ENCODE measurements around the gene NCK2.
A peak's percentile ranks its signal among the peaks of the same experiment; 100 is the strongest.

Gene NCK2

DNA sequence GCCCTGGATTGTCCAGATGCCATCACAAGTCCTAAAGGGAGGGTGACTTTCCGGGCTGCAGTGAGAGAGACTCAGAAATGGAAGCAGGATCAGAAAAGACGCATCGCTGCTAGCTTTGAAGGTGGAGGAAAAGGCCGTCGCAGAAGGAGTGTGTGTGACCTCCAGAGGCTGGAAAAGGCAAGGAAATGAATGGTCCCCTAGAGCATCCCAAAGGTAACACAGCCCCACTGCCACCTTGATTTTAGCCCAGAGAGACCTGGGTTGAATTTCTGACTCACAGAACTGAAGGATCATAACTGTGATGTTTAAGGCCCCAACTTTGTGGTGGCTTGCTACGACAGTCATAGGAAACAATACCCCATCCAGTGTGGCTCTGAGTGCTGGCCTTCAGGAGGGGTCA, 8.6 kb upstream of the NCK2 start:
- DNase-seq (ENCODE audit: low spot score): no peak

DNA sequence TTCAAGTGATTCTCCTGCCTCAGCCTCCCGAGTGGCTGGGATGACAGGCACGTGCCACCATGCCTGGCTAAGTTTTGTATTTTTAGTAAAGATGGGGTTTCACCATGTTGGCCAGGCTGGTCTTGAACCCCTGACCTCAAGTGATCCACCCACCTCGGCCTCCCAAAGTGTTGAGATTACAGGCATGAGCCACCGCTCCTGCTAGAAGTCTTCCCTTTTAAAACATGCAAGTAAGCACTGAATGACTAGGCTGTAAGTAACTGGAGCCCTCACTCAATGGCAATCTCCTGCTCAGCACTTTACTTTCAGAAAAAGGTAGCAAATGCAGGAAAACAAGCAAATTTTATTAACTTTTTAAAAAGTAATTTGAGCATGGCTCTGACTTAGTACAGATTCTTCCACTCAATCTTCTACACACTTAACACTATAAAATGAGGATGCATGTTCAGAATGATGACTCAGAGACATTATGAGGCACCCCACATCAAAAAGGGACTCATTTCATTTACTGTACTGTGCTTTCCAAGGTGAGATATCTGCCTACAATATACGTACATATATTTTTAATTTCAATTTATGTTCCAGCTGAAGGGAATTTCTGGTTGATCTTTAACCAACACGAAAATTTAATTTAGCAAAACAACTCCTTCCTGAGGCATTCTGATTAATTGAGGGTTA, 6.6 kb upstream of the NCK2 start:
- no peak for DNase-seq (ENCODE audit: low spot score)

DNA sequence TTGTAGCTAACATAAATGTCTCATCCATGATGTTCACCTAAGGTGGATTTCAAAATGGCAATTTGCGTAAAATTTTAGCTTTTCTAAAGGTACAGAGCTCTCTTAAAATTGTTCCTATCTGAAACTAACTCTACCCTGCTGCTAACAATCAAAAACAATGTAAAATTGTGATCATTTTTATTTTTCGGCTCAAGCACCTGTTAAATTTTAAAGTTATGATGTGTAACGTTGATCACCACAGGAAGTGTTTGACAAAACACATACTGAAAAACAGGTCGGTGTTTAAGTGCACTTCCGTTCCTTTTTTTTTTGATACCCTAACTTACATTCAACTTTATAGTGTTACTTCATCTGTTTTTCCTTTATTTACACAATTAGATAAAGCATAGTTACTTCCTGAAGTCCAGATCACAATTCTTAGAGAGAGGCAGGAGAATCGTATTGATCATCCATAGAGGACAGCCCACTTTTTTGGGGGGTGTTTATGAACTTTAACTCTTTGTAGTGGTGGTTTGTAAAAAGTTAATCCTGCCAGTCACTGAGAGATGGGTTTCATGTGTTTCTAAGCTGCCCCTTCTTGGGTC, 6.0 kb upstream of the NCK2 start:
- no peak for DNase-seq (ENCODE audit: low spot score)

DNA sequence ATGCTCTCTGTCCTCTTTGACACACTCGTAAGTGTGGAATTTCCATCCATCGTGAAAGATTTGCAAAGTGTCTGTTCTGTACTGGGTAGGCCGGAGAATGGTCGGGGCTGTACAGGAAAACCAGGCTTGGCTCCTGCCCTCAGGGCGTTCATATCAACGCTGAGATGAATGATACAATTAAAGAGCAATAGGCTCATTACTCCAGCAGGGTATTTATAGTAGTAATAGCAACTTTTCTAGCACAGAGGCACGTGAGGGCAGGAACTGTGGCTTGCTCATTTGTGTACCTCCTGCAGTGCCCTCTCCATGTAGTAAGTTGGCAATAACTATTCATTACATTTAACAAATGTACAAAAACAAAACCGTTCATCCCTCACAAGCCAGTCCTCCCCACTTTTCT, 5.3 kb upstream of the NCK2 start:
- no peak for DNase-seq (ENCODE audit: low spot score)

DNA sequence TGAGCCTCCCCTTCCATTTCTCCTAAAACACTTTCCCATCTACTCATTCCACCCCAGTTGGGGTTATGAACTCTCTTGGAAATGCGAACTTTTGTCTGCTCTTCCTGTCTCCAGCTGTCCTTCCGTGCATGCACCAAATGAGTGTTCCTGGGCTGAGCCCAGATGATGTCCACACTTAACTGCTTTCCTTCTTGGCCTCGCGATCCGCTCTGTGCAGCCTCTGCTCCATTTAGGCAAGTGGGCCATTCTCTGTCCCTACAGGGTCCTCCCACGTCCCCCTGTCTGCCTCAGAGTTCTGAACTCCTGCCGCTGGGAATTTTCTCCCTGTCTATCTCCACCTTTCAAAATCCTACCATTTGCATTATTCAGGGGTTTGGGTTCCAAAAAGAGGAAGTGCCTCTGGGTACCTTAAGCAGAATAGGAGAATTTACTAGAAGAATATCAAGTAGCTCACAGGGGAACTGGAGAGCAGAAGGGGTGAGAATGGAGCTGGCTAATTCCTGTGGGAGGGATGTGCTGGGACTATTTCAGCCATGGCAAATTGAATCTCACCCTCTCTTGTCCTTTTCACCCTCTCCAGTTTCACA, 4.7 kb upstream of the NCK2 start:
- DNase-seq (ENCODE audit: low spot score): no peak

DNA sequence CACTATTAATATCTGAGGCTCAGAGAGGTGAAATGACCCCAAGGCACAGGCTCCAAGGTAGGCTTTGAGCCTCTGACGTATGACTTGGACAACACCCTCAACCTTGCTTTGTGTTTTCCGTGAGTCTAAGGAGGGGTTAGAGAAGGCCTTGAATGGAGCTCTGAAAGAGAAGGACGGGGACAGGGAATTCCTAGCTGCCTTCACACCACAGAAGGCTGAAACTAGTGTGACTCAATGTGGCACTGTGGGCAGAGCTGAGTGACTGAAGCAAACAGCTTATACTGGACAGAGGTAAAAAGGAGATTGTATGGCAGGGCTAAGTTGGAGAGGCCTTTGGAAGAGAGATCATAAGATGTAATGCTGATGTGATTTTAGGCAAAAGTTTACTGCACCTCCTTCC, 3.5 kb upstream of the NCK2 start:
- no peak for DNase-seq (ENCODE audit: low spot score)

DNA sequence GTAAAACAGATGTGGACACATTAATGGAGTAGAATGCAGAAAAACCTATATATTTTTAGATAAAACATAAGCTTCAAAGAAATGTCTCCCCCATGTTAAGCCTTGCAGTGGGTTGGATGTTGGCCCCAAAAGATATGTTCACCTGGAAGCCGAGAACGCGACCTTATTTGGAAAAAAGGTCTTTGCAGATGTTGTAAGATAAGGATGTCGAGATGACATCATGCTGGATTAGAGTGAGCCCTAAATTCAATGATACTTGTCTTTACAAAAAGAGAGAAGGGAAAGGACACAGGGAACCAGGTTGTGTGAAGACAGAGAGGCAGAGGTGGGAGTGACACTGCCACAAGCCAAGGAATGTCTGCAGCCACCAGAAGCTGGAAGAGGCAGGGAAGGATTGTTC, 3.1 kb upstream of the NCK2 start:
- DNase-seq (ENCODE audit: low spot score): no peak

DNA sequence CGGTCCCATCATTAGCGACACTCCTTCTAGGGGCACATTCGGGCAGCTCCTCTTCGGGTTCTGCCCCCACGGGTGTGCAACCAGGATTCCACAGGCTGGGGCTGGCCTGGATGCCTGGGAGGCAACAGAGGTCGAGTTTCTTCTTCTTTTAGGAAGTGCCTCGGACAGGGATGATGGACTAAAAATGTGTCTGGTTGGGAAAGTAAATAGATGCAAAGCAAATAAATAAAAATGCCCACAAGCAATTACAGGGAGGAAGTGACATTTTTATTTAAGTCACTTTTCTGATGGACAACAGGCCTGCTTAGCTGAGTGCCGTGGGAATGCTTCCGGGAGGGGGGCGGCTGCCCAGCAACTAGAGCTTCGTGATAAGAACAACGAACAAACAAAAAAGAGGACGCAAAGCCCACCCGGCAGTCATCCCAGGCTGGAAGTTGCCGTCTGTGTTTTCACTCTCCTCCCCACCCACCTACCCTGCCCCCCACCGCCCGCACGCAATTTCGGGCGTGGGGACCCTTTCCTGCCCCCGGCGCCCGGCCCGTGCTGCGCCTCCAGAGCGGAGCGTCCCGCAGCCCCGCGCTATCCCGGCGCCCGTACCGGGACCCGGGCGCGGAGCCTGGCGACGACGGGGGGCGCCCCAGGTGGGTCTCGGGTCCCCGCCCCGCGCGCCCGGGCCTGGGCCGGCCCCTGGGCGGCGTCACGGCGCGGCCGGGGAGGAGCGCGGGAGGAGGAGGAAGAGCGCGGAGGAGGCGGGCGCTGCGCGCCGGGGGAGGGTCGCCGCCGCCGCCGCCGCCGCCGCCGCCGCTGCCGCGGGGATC, 412 bp upstream of the NCK2 start:
- DNase-seq (ENCODE audit: low spot score): peak; percentile 68

DNA sequence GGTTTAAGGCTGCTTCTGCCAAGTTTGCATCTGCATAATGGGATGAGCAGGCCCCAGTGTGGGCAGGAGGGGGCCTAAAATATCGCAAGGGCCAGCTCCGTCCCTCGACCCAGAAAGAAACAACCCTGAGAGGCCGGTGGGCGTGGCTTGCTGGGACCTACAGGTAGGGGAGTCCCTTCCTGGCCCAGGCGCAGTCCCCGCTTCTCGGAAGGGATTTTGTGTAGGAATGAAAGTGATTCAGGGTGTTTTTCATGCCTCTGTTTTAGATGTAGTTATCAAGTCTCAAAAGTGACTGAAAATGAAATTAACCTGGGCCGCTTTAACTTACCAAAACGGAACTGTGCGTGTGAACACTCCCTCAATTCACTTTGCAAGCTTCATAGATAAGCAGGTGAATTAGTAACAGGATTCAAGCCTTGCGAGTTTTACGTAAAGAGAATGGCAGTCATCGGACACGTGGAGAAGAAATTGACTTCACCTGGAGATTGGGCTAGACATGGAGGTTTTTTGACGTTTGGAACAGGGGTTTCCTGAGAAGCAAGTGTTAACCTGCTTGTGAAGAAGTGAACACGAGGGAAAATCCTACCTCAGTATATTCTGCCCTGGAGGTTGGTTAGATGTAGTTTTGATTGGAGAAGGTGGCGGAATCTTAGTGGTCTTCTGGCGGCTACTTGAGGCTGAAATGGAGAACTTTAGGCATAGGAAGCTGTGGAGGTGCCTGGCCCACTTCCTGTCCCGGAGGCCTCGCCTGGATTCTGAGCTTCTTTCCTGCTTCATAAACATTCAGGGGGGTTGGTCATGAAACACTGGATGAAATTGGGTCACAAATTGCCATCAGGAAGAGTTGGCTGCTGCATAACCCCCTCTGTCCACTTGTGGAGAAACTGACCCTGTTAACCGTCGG, 1.7 kb downstream of the NCK2 start:
- peak; percentile 44 for DNase-seq (ENCODE audit: low spot score)

DNA sequence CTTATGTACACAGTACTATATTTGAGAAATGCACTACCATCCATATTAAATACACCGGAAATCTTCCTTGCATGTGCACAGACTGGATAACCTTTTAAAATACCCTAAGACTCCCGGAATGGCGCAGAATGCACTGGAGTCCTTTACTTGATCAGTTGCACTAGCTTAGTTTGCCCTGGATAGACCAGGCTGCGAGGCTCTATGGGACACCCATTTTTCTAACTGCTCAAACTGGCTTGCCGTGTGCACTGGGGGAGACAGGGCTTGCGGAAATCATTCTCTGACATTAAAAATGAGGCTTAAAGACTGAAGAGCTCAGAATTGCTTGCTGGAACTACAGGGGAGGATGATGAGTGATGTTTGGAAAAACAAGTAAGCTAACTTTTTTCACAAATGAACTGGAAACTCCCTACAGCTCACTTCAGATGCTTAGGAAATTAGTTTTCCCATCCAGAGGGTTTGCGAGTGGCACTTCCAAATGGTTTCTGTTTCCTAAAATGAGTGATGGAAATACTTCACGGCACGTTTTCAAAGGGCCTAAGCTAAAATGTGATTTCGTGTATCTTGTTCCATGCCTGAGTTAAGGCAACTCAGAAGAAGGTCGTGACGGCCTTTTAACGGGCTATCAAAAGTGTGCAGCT, 2.7 kb downstream of the NCK2 start:
- no peak for DNase-seq (ENCODE audit: low spot score)

DNA sequence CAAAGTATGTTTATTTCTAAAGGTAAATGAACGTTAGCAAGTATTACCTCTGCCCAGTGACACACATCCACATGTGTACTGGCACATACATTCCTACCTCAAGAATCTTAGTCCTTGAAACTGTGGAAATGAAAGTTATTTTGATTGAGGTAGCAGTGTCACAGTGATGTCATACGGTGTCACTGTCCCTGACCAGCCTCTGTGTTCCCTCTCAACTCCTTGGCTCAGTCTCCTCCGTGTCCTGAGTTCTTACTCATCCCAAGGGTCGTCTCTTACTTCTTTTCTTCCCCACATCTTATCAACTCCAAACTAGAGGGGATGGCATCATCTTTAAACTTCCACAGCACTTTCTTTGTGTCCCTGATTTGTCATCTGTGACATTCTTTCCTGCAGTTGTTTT, 3.3 kb downstream of the NCK2 start:
- no peak for DNase-seq (ENCODE audit: low spot score)

DNA sequence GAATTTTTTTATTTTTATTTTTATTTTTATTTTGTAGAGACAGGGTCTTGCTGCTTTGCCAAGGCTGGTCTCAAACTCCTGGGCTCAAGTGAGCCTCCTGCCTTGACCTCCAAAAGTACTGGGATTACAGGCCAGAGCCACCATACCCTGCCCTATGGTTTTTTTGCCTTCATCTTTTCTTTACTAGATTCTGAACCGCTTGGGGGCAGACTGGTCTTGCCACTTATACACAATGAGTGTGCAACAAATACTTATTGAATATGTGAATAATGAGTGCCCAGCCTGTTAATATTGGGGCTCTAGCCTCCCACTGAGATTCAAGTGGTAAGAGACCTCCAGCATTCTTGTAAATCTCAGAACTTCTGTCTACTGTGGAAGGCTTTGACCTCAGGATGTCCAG, 3.9 kb downstream of the NCK2 start:
- no peak for DNase-seq (ENCODE audit: low spot score)

DNA sequence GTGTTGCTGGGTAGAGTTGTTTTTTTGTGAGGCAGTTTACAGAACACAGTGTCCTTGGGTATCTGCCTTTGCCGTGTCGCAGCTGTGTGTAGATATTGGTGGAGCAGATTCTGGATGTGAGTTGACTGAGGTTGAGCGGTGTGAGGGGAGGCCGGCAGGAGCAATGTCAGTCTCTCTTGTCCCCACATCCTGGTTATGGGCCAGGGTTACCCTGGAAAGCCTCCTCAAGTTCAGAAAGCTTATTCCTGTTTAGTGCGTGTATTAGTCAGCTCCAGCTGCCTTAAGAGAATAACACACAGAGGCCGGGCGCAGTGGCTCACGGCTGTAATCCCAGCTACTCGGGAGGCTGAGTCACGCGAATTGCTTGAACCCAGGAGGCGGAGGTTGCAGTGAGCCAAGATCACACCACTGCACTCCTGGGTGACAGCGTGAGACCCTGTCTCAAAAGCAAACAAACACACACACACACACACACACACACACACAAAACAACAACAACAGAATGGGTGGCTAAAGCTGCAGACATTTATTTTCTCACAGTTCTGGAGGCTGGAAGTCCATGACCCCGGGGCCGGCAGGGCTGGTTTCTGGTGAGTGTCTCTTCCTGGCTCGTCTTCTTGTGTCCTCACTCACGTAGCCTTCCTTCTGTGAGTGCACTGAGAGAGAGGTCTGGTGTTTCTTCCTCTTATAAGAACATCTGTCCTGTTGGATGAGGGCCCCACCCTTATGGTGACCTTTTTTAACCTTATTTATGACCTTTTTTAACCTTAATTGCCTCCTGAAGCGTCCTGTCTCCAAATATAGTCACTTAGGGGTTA, 5.1 kb downstream of the NCK2 start:
- no peak for DNase-seq (ENCODE audit: low spot score)

DNA sequence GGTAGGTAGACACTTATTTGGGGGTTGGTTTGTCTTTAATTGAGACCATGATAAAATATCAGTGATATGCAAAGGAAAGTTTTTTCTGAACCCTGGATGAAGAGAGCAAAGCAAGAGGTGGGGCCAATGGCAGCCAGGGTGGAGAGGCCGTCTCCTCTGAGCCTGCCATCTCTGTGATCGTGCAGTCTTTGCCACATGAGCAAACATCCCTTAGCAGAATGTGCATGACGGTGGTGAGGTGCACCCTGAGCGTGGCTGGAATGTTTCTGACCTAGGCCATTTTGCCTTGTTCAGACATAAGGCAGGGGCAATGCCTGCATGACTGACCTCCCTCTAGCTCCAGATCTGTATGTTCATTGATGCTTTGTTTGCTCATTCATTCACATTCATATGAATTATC, 6.0 kb downstream of the NCK2 start:
- DNase-seq (ENCODE audit: low spot score): no peak

DNA sequence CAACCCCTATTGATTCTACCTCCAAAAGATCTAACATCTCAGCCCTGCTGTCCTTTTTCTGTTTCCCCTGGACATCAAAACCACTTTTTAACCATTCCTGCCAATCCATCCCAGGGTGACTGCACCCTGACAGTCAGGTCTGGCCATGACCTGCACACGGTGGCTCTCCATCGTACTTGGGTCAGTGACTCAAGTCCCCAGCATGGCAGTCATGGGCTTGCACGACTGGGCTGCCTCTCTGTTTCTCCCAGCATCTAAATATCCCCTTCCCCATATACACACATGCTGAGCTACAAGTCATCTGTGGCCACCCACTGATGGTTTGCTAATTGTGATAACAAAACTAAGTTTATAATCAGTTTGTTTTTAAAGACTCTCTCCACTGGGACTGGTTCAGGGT, 6.6 kb downstream of the NCK2 start:
- DNase-seq (ENCODE audit: low spot score): no peak

DNA sequence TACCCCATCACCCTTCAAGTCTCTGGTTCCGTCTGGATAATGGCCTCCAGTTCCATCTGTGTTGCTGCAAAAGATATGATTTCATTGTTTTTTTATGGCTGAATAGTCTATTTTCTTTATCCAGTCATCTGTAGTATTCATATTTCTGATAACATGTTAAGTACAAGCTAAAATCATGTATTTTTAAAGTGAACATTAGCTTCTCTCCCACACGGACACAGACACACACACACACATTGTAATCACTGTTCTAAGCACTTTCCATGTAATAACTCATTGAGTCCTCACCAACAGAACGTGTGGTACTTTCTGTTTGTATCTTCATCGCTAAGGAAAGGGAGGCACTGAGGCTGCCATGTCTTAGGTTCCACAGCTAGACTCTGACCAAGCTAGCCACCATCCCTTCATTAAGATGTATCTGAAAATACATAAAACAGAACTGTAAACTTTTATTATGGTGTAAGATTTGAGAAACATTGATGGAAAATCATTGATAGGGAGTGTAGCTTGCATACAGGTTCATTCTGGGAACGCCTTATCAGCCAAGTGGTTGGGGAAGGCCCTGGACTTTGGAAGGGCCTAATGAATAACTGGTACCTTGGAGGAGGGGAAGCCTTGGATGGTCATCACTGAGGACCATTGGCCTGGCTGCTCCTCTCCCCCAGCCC, 8.1 kb downstream of the NCK2 start:
- DNase-seq (ENCODE audit: low spot score): no peak

DNA sequence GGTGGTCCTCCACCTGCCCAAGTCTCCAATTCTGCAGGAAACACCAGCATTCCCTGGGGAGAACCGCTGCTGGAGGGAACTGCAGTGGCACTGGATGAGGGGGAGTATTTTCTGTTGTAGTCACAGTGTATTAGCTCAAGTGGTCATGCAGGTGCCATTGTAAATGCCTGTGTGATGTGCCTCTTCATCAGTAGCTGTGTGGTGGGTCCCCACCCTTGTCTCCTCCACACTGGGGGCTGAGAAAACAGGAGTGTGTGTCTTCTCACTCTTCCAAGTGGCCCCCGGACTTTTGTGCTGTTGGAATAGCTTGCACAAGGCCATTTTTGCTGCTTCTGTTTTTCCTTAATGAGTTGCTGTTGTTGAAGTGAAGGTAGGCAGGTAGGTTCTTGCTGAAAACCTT, 8.7 kb downstream of the NCK2 start:
- DNase-seq (ENCODE audit: low spot score): no peak

DNA sequence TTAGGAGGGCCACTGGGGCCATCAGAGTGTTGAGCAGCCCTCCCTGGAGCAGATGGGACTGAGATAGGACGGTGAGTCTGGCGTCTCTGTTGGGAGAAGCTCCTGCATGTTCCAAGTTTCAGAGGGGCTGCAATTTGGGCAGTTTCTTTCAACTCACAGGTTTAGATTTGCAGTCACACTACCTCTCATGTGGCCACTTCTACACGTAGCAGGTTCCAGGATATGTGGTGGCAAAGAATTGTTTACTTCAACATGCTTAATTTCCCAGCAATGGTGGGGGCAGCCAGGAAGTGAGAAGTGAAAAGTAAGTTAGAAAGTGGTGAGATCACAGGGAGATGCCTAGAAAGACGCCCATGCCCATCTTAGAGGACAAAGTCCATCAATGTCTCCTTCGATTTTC, 9.3 kb downstream of the NCK2 start:
- DNase-seq (ENCODE audit: low spot score): no peak

DNA sequence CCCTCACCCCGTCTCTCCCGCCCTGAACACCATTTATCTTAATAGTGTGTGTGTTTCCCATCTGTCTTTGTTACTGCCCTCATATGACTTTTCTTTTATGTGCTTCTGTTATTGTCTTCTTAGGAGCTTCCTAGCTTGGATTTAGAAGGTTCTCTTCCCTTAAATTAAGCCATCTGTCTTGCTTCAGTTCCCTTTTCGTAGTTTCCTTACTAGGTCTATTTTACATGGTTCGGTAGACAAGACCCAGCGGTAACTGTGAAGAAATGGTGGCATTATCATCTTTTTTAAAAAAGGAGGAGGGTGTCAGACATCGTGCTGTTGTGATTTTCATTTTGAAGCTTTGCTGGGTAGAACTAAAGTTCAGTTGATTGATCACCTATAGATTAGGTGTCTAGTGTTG, 10.3 kb downstream of the NCK2 start:
- DNase-seq (ENCODE audit: low spot score): no peak

DNA sequence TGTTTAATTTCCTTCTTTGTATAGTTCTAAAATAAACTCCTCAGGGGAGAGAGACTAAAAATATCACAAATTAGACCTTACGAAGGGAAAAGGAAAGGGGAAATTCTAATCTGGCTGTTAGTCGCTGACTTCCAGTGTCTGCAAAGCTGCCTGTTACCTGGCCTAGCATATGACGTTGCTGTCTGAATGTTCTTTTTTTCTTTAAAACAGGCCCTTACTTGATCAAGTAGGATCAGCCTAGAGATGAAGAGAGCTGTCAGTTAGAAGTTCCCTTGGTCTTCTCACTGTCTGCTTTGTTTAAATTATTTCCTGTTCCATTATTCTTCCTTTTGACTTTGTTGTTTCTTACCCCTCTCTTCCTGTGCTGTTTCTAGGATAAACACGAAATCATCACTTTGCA, 11.2 kb downstream of the NCK2 start:
- no peak for DNase-seq (ENCODE audit: low spot score)
